Small intestine (tissue), 7 donors: ENCODE measurements around the gene CHCT1. TPM values are rescaled to one million over a fixed set of nuclear protein-coding genes. Genes with fewer than 3 reads are reported as not detected.

Source experiments
- DNase-seq, 2 donors: peaks; one replicate each; pipeline versions ENCODE4 v3.0.0 to v3.0.0-alpha.2; 2013
- FAIRE-seq: peaks from 2 replicates; lab custom pipeline; 2012; peaks lifted over from hg19 to GRCh38; lab: Jason Lieb, UNC
- H3K27ac ChIP-seq, 3 donors: one replicate each; pipeline ENCODE4 v1.5.1; 2013; ENCODE audit warnings: low read length in 2 of 3, mild to moderate bottlenecking in 2 of 3, control low read depth in 1 of 3, inconsistent platforms in 1 of 3, low read depth in 1 of 3, moderate library complexity in 1 of 3
- H3K27me3 ChIP-seq, 3 donors: one replicate each; pipeline ENCODE4 v1.6.1; 2013; ENCODE audit warnings: low read length in 3 of 3, inconsistent platforms in 1 of 3; ENCODE audit not compliant: control insufficient read depth in 3 of 3, insufficient read depth in 3 of 3
- H3K36me3 ChIP-seq, 3 donors: one replicate each; pipeline ENCODE4 v1.6.1; 2013; ENCODE audit warnings: low read length in 3 of 3, inconsistent platforms in 1 of 3, low read depth in 1 of 3, mild to moderate bottlenecking in 1 of 3, moderate library complexity in 1 of 3; ENCODE audit not compliant: control insufficient read depth in 3 of 3, insufficient read depth in 2 of 3
- H3K4me1 ChIP-seq, 3 donors: one replicate each; pipeline ENCODE4 v1.6.1; 2013; ENCODE audit warnings: low read length in 2 of 3, inconsistent platforms in 1 of 3, low read depth in 1 of 3, mild to moderate bottlenecking in 1 of 3, moderate library complexity in 1 of 3; ENCODE audit not compliant: control insufficient read depth in 3 of 3, insufficient read depth in 2 of 3
- H3K4me3 ChIP-seq, 3 donors: one replicate each; pipeline ENCODE4 v1.5.1; 2013; ENCODE audit warnings: low read length in 3 of 3, control low read depth in 1 of 3, inconsistent platforms in 1 of 3, low read depth in 1 of 3, mild to moderate bottlenecking in 1 of 3, moderate library complexity in 1 of 3
- H3K9me3 ChIP-seq, 2 donors: one replicate each; pipeline ENCODE4 v1.6.1; 2013; ENCODE audit warnings: low read depth in 1 of 2, low read length in 1 of 2; ENCODE audit not compliant: control insufficient read depth in 2 of 2, insufficient read depth in 1 of 2
- WGBS, 3 donors: extraction: QIAGEN DNeasy Blood & Tissue Kit; methylation state at CpG; one replicate each; pipeline ENCODE4 v1.1.7; 2013; 5-methylcytosine and 5-hydroxymethylcytosine counted together
- polyA plus RNA-seq, 4 donors: library from polyadenylated mRNA; stranded (reverse) in 3 of 4; unstranded in 1 of 4; fragments of 200-250 nt in 3 of 4; fragments of 120-200 nt in 1 of 4; gene quantifications; one replicate each; pipeline versions ENCODE4 v1.2.1 to v1.2.3, GENCODE V29; 2013
- donor health status: healthy with polysubstance abuse.
- donor health status: control.
- donor health status: control.
- donor health status: Bipolar disorder and iron deficiency.
- donor health status: healthy.

Gene CHCT1
- polyA plus RNA-seq, 4 donors: 0.07 to 0.10 TPM; not detected in 2

- FAIRE-seq: no peak
- Histone ChIP-seq H3K4me3 (no peak overlapping the region), H3K27me3 (no peaks in the 10 kb centered on the region), H3K9me3 (no peaks in the 10 kb centered on the region), H3K4me1 (peaks cover 0 to 10% (median 0%) of the 10 kb centered on the region in 3 donors), H3K36me3 (no peaks in the 10 kb centered on the region), H3K27ac (no peak overlapping the region)
- 91 to 92% (median 92%) methylated on average over 15 to 17 of the region's 17 CpGs for WGBS, 3 donors
- no peak for DNase-seq
Observed at GRCh38 chr17:60393840-60394723, 28.2 kb upstream of the CHCT1 start.

- FAIRE-seq (no peak), DNase-seq (no peak)
- no peak overlapping the region for H3K27ac ChIP-seq
- no peaks in the 10 kb centered on the region for H3K27me3 ChIP-seq
- H3K4me3 ChIP-seq: no peak overlapping the region
- H3K4me1 ChIP-seq: peaks cover 0 to 5% (median 0%) of the 10 kb centered on the region in 3 donors
- no peaks in the 10 kb centered on the region for H3K36me3 ChIP-seq
- H3K9me3 ChIP-seq: no peaks in the 10 kb centered on the region
- WGBS, 3 donors: 67 to 84% (median 80%) methylated on average over 4 of the region's 4 CpGs
Observed at GRCh38 chr17:60395508-60396065, 26.7 kb upstream of the CHCT1 start.

GRCh38 chr17:60396412-60396811 lies 25.9 kb upstream of the CHCT1 start:
- no peaks in the 10 kb centered on the region for H3K9me3 ChIP-seq
- FAIRE-seq (no peak), DNase-seq (no peak)
- H3K27ac ChIP-seq: no peak overlapping the region
- no peaks in the 10 kb centered on the region for H3K36me3 ChIP-seq
- H3K27me3 ChIP-seq: no peaks in the 10 kb centered on the region
- no peaks in the 10 kb centered on the region for H3K4me1 ChIP-seq
- 64 to 82% (median 79%) methylated on average over 3 of the region's 3 CpGs for WGBS, 3 donors
- H3K4me3 ChIP-seq: no peak overlapping the region

- no peaks in the 10 kb centered on the region for H3K4me1 ChIP-seq
- 68 to 88% (median 84%) methylated on average over 3 of the region's 3 CpGs for WGBS, 3 donors
- H3K27ac ChIP-seq: peak overlapping the region in 1 of 3 donors; percentile 18
- no peak overlapping the region for H3K4me3 ChIP-seq
- H3K36me3 ChIP-seq: no peaks in the 10 kb centered on the region
- H3K27me3 ChIP-seq: no peaks in the 10 kb centered on the region
- DNase-seq (no peak), FAIRE-seq (no peak)
- no peaks in the 10 kb centered on the region for H3K9me3 ChIP-seq
Observed at GRCh38 chr17:60398227-60398959, 23.9 kb upstream of the CHCT1 start.

GRCh38 chr17:60401819-60402218 lies 20.5 kb upstream of the CHCT1 start:
- no peaks in the 10 kb centered on the region for H3K4me1 ChIP-seq
- H3K36me3 ChIP-seq: no peaks in the 10 kb centered on the region
- H3K27me3 ChIP-seq: no peaks in the 10 kb centered on the region
- H3K4me3 ChIP-seq: no peak overlapping the region
- H3K9me3 ChIP-seq: no peaks in the 10 kb centered on the region
- FAIRE-seq: no peak
- DNase-seq: no peak
- no peak overlapping the region for H3K27ac ChIP-seq

- Histone ChIP-seq H3K4me1 (no peaks in the 10 kb centered on the region), H3K36me3 (no peaks in the 10 kb centered on the region), H3K27me3 (no peaks in the 10 kb centered on the region), H3K4me3 (no peak overlapping the region), H3K9me3 (no peaks in the 10 kb centered on the region), H3K27ac (no peak overlapping the region)
- FAIRE-seq (no peak), DNase-seq (no peak)
- 71 to 84% (median 75%) methylated on average over 3 of the region's 3 CpGs for WGBS, 3 donors
Observed at GRCh38 chr17:60403523-60403810, 18.8 kb upstream of the CHCT1 start.

- no peak overlapping the region for H3K4me3 ChIP-seq
- H3K27me3 ChIP-seq: no peaks in the 10 kb centered on the region
- H3K4me1 ChIP-seq: no peaks in the 10 kb centered on the region
- no peaks in the 10 kb centered on the region for H3K36me3 ChIP-seq
- WGBS, 3 donors: 84 to 90% (median 88%) methylated on average over 6 of the region's 6 CpGs
- DNase-seq (no peak), FAIRE-seq (no peak)
- no peaks in the 10 kb centered on the region for H3K9me3 ChIP-seq
- no peak overlapping the region for H3K27ac ChIP-seq
Observed at GRCh38 chr17:60403962-60404361, 18.3 kb upstream of the CHCT1 start.

- no peak for FAIRE-seq
- WGBS, 3 donors: 64 to 79% (median 77%) methylated on average over 3 of the region's 3 CpGs
- no peak overlapping the region for H3K27ac ChIP-seq
Observed at GRCh38 chr17:60406887-60407286, 15.4 kb upstream of the CHCT1 start.

More at GRCh38 chr17:60406887-60407286, 15.4 kb upstream of the CHCT1 start:
- Histone ChIP-seq H3K36me3 (no peaks in the 10 kb centered on the region), H3K27me3 (no peaks in the 10 kb centered on the region), H3K9me3 (no peaks in the 10 kb centered on the region), H3K4me3 (no peak overlapping the region), H3K4me1 (no peaks in the 10 kb centered on the region)
- no peak for DNase-seq
